ENCODE results near the gene ADNP2.

ADNP2 gene

DNA sequence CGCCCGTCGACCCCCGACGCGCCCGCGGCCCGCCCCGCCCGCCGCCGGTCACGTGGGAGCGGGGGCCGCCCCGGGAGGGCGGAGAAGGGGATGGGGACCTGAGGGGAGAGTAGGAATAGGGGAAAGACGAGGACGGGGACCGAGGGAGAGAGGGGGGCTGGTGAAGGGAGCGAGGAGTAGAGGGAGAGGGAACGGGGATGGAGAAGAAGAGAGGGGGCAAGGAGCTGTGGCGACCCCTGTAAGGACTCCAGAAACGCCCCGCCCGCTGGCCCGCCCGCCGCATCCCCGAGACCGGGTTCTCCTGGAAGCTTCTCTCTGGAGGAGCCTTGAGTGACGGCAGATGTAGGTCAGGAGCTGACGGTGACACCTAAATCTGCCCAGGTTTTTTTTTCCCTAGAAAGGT, 615 bp downstream of the ADNP2 start (continued):
- TF ChIP-seq, protein P1, sequence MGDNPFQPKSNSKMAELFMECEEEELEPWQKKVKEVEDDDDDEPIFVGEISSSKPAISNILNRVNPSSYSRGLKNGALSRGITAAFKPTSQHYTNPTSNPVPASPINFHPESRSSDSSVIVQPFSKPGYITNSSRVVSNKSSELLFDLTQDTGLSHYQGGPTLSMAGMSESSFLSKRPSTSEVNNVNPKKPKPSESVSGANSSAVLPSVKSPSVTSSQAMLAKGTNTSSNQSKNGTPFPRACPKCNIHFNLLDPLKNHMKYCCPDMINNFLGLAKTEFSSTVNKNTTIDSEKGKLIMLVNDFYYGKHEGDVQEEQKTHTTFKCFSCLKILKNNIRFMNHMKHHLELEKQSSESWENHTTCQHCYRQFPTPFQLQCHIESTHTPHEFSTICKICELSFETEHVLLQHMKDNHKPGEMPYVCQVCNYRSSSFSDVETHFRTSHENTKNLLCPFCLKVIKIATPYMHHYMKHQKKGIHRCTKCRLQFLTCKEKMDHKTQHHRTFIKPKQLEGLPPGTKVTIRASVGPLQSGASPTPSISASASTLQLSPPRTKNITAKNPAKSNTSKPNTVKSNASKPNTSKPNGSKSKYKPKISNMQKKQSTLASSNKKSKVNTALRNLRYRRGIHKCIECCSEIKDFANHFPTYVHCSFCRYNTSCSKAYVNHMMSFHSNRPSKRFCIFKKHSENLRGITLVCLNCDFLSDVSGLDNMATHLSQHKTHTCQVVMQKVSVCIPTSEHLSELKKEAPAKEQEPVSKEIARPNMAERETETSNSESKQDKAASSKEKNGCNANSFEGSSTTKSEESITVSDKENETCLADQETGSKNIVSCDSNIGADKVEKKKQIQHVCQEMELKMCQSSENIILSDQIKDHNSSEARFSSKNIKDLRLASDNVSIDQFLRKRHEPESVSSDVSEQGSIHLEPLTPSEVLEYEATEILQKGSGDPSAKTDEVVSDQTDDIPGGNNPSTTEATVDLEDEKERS (tag by site-specific recombination; IDR thresholded peaks at IDR 0.05): no peak
- TF ChIP-seq ZNF600 (tag by site-specific recombination; IDR thresholded peaks at IDR 0.05) (no peak), ZFP3 (tag by site-specific recombination; IDR thresholded peaks at IDR 0.05; ENCODE audit: low read depth) (no peak), ZNF530 (tag by site-specific recombination; IDR thresholded peaks at IDR 0.05; ENCODE audit: low read depth) (no peak), ZNF19 (tag by site-specific recombination; IDR thresholded peaks at IDR 0.05; ENCODE audit: low read depth) (no peak), ZNF10 (tag by site-specific recombination; IDR thresholded peaks at IDR 0.05) (no peak)

DNA sequence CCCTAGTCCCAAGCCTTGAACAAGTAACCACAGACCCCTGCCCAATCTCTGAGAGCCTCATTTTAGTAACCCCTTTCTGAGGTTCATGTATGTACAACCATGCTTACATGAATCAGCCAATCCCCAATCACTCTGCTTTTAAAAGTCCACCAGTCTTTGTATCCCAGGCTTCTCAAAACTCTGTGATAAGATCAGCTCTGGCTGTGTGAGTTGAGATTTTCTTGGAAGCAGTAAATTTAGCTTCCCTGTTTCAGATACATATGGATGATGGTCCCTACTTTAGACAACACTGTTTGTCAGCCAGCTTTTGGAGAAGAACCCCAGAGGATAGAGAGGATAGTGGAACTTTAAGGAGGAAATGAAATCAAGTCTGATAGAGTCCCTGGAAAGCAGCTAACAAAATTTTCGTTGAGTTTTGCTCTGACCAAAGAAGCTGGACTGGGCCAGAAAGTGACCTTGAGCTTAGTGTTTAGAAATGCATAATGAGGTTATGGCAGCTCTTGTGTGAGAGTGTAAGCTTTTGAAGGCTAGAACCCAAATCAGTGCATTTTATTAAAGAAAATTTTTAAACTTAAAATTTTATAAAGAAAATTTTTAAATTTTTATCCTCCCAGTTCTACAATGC, 3.7 kb downstream of the ADNP2 start:
- peaks cover 14 to 16% of the 10 kb centered on the region in 2 experiments for H3K36me3 ChIP-seq (ENCODE audit: control insufficient read depth in 2 of 2, insufficient read depth in 1 of 2, low read length in 2 of 2)
- H3K4me3 ChIP-seq (ENCODE audit: low read depth, low read length): no peak overlapping the region
- H3K4me1 ChIP-seq (ENCODE audit: control insufficient read depth, insufficient read depth, low read length): peaks cover 32% of the 10 kb centered on the region
- H3K27ac ChIP-seq (ENCODE audit: extremely low read depth, low read depth, low read length): no peak overlapping the region
- no peaks in the 10 kb centered on the region for H3K9me3 ChIP-seq (ENCODE audit: control insufficient read depth, insufficient read depth, low read depth, low read length)
- POLR2A ChIA-PET: interaction anchor here (0.8 to 1.0 kb wide), 2 partner anchors 35 to 78 kb away, joined by 3 to 4 read pairs; no protein-coding TSS in a partner anchor
- CTCF ChIA-PET: interaction anchor here (0.6 to 1.9 kb wide), 4 partner anchors 13 to 330 kb away, joined by 3 to 8 read pairs (median 6); no protein-coding TSS in a partner anchor
- TF ChIP-seq, protein P2, sequence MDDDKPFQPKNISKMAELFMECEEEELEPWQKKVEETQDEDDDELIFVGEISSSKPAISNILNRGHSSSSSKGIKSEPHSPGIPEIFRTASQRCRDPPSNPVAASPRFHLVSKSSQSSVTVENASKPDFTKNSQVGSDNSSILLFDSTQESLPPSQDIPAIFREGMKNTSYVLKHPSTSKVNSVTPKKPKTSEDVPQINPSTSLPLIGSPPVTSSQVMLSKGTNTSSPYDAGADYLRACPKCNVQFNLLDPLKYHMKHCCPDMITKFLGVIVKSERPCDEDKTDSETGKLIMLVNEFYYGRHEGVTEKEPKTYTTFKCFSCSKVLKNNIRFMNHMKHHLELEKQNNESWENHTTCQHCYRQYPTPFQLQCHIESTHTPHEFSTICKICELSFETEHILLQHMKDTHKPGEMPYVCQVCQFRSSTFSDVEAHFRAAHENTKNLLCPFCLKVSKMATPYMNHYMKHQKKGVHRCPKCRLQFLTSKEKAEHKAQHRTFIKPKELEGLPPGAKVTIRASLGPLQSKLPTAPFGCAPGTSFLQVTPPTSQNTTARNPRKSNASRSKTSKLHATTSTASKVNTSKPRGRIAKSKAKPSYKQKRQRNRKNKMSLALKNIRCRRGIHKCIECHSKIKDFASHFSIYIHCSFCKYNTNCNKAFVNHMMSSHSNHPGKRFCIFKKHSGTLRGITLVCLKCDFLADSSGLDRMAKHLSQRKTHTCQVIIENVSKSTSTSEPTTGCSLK (tag by site-specific recombination; IDR thresholded peaks at IDR 0.05): no peak
- TF ChIP-seq KLF16 (tag by site-specific recombination; IDR thresholded peaks at IDR 0.05) (no peak), ZNF311 (tag by site-specific recombination; IDR thresholded peaks at IDR 0.05; ENCODE audit: borderline replicate concordance) (no peak), YY2 (tag by site-specific recombination; IDR thresholded peaks at IDR 0.05) (no peak), SALL2 (tag by site-specific recombination; IDR thresholded peaks at IDR 0.05; ENCODE audit: borderline replicate concordance) (no peak), SCRT1 (tag by site-specific recombination; IDR thresholded peaks at IDR 0.05; ENCODE audit: borderline replicate concordance) (no peak), MYNN (tag by site-specific recombination; IDR thresholded peaks at IDR 0.05; ENCODE audit: borderline replicate concordance) (no peak), RBAK (tag by site-specific recombination; IDR thresholded peaks at IDR 0.05) (no peak), SP3 (tag by site-specific recombination; IDR thresholded peaks at IDR 0.05) (no peak), ZBTB21 (tag by site-specific recombination; IDR thresholded peaks at IDR 0.05) (no peak), ZNF302 (tag by site-specific recombination; IDR thresholded peaks at IDR 0.05; ENCODE audit: low read depth) (no peak), ZNF530 (tag by site-specific recombination; IDR thresholded peaks at IDR 0.05; ENCODE audit: low read depth) (no peak)

DNA sequence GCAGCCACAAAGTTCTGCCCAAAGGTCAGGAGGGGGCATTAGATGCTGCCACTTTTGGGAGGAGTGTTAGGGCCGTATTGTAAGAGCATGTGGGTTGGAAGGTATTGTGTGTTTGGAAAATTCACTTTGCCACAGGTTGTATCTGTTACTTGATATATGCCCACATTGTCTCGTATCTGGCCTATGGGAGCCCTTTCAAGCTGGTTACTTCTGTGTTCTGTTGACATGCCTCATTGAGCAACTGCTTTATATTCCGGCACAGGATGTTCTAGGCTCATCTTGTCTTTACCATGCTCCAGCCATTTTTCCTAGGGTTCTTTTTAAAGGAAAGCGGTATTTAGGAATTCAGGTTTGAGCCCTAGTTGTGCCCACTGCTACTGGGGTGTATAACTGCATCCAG, 6.0 kb downstream of the ADNP2 start:
- CTCF ChIA-PET: no interaction called here
- Histone ChIP-seq H3K36me3 (ENCODE audit: control insufficient read depth in 2 of 2, insufficient read depth in 1 of 2, low read length in 2 of 2) (peaks cover 37% of the 10 kb centered on the region in 2 experiments), H3K4me1 (ENCODE audit: control insufficient read depth, insufficient read depth, low read length) (peaks cover 32% of the 10 kb centered on the region)

More for the DNA sequence above, 6.0 kb downstream of the ADNP2 start:
- POLR2A ChIA-PET: no interaction called here
- no peak overlapping the region for H3K27ac ChIP-seq (ENCODE audit: extremely low read depth, low read depth, low read length)
- no peak for TF ChIP-seq ZBTB48 (tag by site-specific recombination; IDR thresholded peaks at IDR 0.05)
- 0 out of 2 replicates have a peak, but pooled peaks have one; percentile 14 for TF ChIP-seq SCRT1 (tag by site-specific recombination; IDR thresholded peaks at IDR 0.05; ENCODE audit: borderline replicate concordance)
- no peak for TF ChIP-seq GLI2 (tag by site-specific recombination; IDR thresholded peaks at IDR 0.05; ENCODE audit: borderline replicate concordance, low read depth)
- no peak for TF ChIP-seq ZNF791 (tag by site-specific recombination; IDR thresholded peaks at IDR 0.05)
- no peak for TF ChIP-seq ZNF391 (tag by site-specific recombination; IDR thresholded peaks at IDR 0.05; ENCODE audit: borderline replicate concordance, low read depth)
- TF ChIP-seq ZNF600 (tag by site-specific recombination; IDR thresholded peaks at IDR 0.05): peak; percentile 15; the same call in 1 of the 2 replicates
- no peak for TF ChIP-seq ZNF624 (tag by site-specific recombination; IDR thresholded peaks at IDR 0.05)
- no peak for TF ChIP-seq ZNF549 (tag by site-specific recombination; IDR thresholded peaks at IDR 0.05)
- no peak for TF ChIP-seq ZNF223 (tag by site-specific recombination; IDR thresholded peaks at IDR 0.05)
- no peaks in the 10 kb centered on the region for H3K9me3 ChIP-seq (ENCODE audit: control insufficient read depth, insufficient read depth, low read depth, low read length)
- H3K4me3 ChIP-seq (ENCODE audit: low read depth, low read length): no peak overlapping the region

All from HEK293 (cell line).